ENCODE measurements around the gene ACTN2.

ACTN2 gene

GRCh38 chr1:236692128-236692527 is 5.8 kb downstream of the ACTN2 start:
- no peak for DNase-seq
- ATAC-seq = no peak

DNA sequence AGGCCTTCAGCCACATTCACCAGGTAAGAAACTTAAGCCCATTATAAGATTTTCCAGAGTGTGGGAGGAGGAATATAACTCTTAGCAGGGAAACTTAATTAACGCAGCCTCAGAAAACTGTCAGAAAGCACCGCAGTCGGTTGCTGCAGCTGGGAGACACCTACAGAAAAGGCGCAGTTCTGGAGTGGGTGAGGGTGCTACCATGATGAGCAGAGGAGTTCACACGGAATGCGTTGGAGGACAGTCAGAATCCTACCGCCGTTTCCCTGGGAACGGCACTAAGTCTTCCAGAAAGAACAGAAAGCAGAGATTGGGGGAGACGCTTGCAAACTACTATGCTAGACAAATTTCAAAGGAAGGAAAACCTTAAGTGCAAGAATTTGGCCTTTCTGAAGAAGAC is 6.4 kb downstream of the ACTN2 start:
- no peak for ATAC-seq
- DNase-seq = no peak

DNA sequence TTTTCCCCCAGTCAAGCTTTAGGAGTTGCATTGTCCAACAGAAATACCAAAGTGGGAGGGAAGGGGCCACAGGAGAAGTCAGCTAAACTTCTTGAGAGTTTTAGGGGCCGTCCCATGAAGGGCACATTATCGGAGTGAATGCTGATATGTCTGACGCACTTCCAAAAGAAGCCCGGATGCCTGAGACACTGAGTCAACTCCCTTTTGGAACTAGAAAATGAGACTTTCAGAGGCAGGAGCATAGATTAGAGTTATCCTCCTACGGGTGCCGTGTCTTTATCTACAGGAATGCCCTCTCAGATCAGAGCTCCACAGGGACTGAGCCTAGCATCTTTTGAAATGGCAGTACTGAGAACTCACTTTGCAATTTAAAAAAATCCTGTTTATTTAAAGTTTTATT is 13.1 kb downstream of the ACTN2 start:
- DNase-seq (no peak), ATAC-seq (no peak)

GRCh38 chr1:236700903-236701302 is 14.6 kb downstream of the ACTN2 start:
- ATAC-seq (no peak), DNase-seq (no peak)

DNA sequence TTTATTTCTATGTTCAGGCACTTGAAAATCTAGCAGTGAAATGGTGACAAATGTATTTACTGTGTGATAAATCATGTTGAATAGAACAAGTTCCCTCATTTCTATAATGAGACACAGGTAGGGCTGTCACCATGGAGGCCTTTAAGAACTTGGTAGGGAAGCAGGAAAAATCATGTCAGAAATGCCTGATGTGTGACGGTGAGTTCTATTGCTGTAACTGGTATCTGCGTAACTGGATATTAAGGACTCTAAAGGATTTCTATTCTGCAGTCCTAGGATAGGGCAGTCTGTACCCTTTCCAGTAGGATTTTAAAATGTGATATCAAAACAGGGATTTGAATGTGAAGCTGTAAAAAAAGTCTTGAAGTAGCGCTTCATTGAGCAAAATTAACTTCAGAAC is 15.5 kb downstream of the ACTN2 start:
- ATAC-seq = no peak
- DNase-seq = no peak

GRCh38 chr1:236702791-236703394 is 16.6 kb downstream of the ACTN2 start:
- ATAC-seq (no peak), DNase-seq (no peak)

DNA sequence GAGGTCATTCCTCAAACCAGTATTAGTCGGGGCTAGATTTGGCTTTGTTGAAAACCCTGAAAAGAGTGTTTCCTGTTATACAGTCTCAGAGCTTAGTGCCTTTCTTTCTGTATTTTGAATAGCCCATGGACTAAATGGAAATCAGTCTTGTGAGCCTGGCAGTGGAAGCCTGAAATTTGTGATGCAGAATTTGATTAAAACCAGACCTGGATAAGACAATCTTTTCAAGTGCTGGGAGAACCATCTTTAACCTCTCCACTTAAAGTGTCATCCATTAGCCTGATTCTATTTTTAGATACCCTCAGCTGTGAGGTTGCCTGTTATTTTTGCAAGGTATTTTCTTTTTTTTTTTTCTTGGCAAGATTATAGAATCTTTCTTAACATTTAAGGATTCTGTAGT is 19.5 kb downstream of the ACTN2 start:
- ATAC-seq (no peak), DNase-seq (no peak)

- DNase-seq (no peak), ATAC-seq (no peak)
Observed at GRCh38 chr1:236706183-236706582, 19.9 kb downstream of the ACTN2 start.

GRCh38 chr1:236710328-236710892 is 24.1 kb downstream of the ACTN2 start:
- no peak for ATAC-seq

GRCh38 chr1:236716160-236716559 is 29.9 kb downstream of the ACTN2 start:
- DNase-seq (no peak), ATAC-seq (no peak)

More at GRCh38 chr1:236710328-236710892, 24.1 kb downstream of the ACTN2 start:
- no peak for DNase-seq

- no peak for ATAC-seq
- DNase-seq = no peak
Observed at GRCh38 chr1:236717811-236718210, 31.5 kb downstream of the ACTN2 start.

- ATAC-seq (no peak), DNase-seq (no peak)
Observed at GRCh38 chr1:236718328-236718727, 32.0 kb downstream of the ACTN2 start.

DNA sequence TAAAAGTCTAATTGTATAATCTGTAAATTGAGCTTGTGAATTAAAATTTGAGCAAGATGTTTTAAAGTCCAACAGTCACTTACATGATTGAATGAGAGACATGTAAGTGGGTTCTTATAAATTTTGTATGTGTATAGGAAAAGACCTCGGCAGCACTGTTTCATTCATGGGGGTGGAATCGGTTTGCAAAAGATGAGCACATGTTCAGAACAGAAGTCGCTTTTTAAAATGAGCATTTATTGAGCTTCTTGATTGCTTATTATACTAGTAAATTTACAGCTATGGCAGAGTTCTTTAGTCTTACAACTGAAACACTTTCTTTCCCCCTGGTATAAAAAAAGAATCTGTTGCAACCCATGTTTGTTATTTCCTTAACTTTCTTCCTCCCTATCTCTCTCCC is 33.9 kb downstream of the ACTN2 start:
- DNase-seq (no peak), ATAC-seq (no peak)

DNA sequence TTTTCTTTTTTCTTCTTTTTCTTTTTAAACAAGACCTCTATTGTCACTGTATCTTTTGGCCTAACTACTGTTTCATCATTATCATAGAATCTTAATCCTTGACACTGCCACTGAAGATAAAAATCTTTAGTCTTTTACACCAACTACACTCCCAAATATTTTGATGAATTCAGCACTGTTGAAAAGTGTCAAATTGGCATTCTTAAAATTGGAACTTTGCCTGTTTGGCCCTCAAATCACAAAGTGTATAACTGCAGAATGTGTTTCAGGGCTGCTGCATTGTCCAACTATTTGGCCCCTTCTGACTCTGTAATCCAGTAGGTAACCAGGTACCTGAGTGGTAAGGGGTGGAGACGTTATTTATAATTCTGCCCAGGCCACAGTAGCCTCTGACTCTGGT is 34.3 kb downstream of the ACTN2 start:
- ATAC-seq = no peak
- no peak for DNase-seq

DNA sequence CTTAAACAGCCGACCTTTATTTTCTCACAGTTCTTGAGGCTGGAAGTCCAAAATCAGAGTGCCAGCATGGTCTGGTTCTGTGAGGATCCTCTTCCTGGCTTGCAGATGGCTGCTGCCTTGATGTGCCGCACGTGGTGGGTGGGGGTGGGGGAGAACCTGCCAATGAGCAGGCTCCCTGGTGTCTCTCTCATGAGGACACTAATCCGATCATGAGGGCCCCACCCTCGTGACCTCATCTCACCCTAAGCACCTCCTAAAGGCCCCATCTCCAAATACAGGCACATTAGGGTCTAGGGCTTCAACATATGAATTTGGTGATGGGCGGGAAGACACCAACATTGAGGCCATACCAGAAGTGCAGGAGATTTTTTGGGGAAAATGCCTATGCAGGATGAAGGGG is 37.8 kb downstream of the ACTN2 start:
- no peak for DNase-seq
- no peak for ATAC-seq

GRCh38 chr1:236724506-236724905 is 38.2 kb downstream of the ACTN2 start:
- ATAC-seq (no peak), DNase-seq (no peak)

GRCh38 chr1:236725668-236726067 is 39.4 kb downstream of the ACTN2 start:
- DNase-seq (no peak), ATAC-seq (no peak)

- DNase-seq (no peak), ATAC-seq (no peak)
Observed at GRCh38 chr1:236727521-236727920, 41.2 kb downstream of the ACTN2 start.

- no peak for DNase-seq
- no peak for ATAC-seq
Observed at GRCh38 chr1:236728752-236729151, 42.5 kb downstream of the ACTN2 start.

DNA sequence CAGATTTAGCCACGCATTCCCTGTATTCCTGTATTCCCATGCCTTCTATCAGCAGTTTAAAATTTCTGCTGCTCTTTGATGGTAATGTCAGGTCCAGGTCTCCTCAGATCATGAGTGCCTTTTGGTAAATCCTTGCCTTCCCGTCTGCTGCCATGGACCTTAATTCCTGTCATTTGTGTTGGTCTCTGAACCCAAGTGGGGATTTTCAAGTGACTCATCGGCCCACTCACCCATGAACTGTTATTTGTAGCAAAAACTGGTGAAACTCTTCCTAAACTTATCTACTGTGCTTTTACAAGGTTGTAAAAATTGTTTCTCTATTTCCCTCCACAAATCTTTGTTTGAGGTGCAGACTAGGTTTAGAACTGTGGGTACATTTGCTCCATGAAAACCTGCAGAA is 47.4 kb downstream of the ACTN2 start:
- no peak for ATAC-seq
- no peak for DNase-seq

- DNase-seq (no peak), ATAC-seq (no peak)
Observed at GRCh38 chr1:236734141-236734765, 48.0 kb downstream of the ACTN2 start.

- DNase-seq (no peak), ATAC-seq (no peak)
Observed at GRCh38 chr1:236736761-236737160, 50.5 kb downstream of the ACTN2 start.

DNA sequence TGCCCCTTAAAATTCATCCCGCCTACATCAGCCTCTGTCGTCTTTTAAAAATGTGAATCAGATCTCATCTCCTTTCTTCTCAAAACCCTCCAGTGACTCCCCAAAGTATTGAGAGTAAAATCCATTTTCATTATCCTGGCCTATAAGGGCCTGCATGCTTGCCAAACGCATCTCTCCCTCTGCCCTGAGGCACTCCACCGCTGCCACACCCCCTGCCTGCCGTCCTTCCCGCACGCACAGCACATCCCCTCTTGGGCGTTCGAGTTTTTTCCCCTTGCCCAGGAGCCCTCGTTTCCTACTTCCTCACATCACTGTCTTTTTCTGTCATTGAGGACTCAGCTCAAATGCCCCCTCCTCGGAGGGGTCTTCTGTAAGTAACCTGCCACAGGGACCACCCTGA is 55.5 kb downstream of the ACTN2 start:
- ATAC-seq = no peak
- no peak for DNase-seq

All from stimulated activated naive CD8-positive, alpha-beta T cell treated with anti-CD3 and anti-CD28 coated beads, Interleukin-15, Interleukin-2, amounts not matched to agents 100 U/mL and 50 U/mL, for 24 hours (primary cell).